Dermis blood vessel endothelial cell (primary cell): ENCODE data around the gene PLXND1. TPM values are rescaled to one million over a fixed set of nuclear protein-coding genes. Genes with fewer than 3 reads are reported as not detected.

ENCODE experiments used
- DNase-seq: peaks from one replicate; pipeline ENCODE4 v3.0.0; 2010
- total RNA-seq: library from RNA; depleted of rRNA; stranded (reverse); fragments of >200 nt; gene quantifications from 2 replicates; pipeline ENCODE4 v1.2.3, GENCODE V29; 2014

PLXND1 gene
- total RNA-seq, 1 donor from 2014 or later = 415 TPM

DNA sequence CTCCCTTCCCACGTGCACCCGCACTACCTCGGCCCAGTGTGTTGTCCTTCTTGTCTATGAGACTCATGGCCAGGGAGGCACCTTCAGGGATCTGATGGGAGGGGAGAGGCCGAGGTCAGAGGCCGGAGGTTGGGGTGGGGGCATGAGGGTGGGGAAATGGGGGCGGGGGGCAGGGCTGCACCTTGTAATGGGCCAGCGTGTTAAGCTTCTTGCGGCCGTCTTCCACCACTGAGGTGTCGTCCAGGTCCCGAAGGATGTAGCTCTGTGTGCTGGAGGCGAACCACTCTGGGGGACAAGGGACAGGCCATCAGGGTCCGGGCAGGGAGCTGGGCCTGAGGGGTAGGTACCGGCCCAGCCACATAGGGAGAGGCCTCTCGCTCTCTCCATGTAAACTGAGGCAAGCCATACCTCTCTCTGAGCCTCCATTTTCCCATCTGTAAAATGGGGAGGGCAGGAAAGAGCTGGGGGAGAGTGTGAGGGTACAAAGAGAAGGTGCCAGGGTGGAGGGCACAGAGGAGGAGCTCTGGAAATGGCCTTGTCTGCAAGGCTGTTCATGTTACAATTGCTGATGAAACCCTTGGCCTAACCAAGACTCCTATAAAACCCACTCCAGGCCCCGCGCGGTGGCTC, 44.7 kb downstream of the PLXND1 start:
- DNase-seq = no peak

DNA sequence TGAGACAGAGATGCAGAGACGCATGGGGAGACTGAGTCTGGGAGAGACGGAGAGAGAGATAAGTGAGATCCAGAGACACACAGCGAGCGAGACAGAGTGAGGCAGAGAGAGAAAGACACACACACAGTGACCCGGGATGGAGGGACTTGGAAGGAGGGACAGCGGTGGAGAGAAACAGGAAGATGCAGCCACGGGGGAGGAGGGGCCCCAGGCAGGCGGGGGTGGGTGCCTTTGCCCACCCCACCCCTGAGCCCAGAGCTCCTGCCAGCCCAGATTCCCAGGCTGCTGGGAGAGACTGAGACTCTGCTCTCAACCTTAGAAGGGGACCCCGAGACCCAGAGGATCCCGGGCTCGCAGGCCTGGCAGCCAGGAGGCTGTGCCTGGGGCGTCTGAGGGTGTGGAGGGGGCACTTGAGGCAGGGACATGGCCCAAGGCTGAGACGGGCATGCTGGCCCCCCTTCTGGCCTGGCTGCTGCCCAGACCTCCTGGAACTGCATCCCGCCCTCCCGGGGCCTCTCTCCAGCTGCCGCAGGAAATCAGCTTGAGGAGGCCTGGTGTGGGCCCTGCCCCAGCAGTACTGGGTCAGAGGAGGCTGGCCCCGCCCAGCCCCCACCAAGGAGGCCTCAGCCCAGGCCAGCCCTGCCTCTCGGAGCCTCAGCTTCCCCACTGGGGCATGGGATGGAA, 45.4 kb downstream of the PLXND1 start:
- peak; percentile 78 for DNase-seq

DNA sequence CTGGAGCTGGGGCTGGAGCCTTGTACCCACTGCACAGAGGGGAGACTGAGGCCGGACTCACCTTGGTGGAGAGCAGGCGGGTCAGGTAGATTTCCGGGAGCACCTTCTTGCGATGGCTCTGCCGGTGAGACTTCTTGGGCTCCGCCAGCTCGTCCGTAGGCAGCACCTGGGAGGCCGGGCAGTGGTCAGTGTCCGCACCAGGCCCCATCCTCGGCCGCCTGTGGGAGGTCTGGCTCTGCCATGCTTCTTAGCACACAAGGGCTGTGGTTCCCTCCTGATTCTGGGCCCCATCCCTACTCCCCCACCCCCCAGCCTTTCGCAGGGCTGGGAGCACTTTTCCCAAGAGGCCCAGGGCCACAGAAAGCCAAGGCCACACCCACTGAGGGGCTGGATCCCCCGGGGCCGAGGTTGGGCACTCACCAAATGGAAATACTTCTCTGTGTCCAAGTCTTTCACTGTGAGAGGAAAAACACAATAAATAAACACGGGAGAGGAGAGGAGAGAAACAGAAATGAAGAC, 46.1 kb downstream of the PLXND1 start:
- no peak for DNase-seq

- no peak for DNase-seq
Observed at GRCh38 chr3:129559565-129560079, 46.9 kb downstream of the PLXND1 start.

DNA sequence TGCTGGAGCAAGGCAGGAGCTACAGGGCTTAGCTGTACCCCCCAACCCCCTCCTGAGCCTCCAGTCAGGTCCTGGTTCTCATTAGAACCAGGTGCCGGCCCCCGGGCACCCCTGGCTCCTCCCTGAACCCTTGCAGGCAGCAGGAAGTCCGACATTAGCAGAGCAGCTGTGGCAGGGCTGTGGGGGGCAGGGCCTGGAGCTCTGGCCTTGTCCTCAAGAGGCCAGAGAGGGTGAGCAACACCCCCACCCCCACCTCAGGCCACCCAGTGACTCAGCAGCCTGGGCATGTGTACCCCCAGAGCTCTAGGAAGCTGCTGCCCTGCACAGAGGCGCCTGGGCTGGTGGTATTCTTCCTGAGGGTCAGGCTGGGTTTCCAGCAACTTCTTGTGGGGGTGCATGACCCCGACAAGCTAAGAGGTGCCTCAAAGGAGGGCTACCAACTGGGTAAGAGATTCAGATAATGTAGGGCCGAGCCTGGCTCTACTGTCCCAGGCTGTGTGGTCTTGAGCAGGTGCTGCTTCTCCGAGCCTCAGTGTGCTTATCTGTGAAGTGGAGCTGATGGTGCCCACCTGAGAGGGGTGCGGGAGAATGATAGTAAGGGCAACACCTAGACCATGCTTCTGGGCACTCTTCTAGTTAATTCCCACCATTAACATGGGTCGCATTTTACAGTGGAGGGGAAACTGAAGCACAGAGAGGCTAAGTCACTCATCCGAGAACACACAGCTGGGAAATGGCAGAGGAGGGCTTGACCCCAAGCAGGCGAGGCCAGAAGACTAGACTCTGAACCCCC, 47.5 kb downstream of the PLXND1 start:
- peak; percentile 72 for DNase-seq

GRCh38 chr3:129558081-129558771, 48.2 kb downstream of the PLXND1 start:
- no peak for DNase-seq

DNA sequence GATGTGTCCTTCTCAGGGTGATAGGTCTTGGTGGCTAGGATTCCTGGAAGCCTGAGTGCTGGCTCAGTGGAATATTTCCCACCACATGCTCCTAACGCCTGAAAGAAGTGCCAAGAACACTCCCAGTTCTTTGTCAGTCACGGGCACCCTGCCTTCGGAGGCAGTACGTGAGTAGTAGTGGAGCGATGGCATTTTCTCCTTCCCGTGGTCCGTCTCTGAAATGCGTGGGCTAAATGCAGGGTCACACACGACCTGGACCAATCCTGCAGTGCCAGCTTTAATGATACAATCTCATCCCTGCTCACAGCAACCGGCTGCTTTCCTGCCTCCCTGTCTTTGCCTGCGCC, 49.0 kb downstream of the PLXND1 start:
- DNase-seq = no peak

GRCh38 chr3:129556890-129557547, 49.5 kb downstream of the PLXND1 start:
- DNase-seq = no peak

DNA sequence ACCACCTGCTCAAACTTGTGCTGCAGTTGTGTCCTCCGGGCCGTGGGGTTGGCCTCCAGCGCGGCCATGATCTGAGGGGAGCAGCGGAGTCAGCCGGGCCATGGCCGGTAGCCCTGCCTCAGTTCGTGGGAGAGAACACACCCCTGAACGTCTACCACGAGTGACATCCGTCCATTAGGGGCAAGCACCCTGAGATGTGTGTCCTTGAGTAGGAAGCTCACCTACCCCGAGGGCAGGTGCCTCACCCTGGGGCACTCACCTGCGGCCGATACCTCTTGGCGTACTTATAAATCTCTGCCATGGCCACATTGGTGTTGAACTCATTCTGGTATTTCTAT, 50.1 kb downstream of the PLXND1 start:
- DNase-seq = no peak

DNA sequence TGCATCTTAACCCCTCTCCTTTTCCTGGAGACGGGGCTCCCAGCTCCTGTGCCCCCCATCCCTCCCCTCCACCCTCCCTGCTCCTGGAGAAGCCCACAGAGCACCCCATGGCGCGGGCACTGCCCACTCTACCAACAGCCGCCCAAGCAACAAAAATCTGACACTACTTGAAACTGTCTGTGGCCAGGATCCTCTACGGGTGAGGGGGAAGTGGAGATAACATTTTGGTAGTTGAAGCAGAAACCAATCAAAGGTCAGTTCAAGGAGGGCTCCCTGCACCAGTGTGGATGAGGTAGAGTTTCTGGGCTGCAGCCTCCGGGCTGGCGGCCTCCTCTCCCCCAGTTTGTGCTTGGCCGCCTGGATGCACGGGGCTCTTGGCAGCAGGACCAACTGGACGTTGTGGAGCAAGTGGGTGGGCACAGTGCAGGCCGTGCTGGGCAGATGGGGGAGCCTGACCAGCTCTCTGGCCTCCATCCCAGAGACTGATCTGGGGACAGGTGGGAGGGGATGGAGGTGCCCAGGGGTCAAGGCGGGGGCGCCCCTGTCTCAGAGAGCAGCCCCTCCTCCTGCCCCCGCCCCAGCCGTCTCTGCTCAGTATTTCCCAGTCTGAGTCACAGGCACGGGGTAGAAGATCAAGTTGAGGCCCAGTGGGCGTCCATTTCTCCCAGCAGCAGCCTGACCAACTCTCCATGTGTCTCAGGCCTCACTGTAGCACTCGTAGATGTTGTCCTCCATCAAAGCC, 50.7 kb downstream of the PLXND1 start:
- DNase-seq = no peak

DNA sequence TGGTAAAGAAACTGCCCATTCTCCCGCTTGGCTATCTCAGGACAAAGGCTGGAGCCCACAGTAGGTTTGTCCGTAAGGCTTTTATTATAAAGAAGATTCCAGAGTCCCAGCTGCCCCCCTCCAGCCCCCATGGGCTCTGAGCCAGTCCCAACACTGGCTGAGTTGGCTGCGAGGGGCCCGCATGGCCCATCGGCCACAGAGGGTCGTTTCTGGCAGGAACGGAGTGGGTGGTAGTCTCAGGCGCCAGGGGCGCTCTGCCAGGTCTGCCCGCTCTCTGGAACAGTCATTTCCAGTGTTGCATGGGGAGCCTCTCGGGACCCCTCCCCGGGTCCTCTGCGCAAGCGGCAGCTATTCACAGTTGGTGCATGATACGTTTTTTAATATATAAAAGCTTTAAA, 51.3 kb downstream of the PLXND1 start:
- no peak for DNase-seq

GRCh38 chr3:129554356-129555152, 51.9 kb downstream of the PLXND1 start:
- DNase-seq = peak; percentile 55

GRCh38 chr3:129553719-129554118, 52.8 kb downstream of the PLXND1 start:
- no peak for DNase-seq

- no peak for DNase-seq
Observed at GRCh38 chr3:129553171-129553570, 53.3 kb downstream of the PLXND1 start.

DNA sequence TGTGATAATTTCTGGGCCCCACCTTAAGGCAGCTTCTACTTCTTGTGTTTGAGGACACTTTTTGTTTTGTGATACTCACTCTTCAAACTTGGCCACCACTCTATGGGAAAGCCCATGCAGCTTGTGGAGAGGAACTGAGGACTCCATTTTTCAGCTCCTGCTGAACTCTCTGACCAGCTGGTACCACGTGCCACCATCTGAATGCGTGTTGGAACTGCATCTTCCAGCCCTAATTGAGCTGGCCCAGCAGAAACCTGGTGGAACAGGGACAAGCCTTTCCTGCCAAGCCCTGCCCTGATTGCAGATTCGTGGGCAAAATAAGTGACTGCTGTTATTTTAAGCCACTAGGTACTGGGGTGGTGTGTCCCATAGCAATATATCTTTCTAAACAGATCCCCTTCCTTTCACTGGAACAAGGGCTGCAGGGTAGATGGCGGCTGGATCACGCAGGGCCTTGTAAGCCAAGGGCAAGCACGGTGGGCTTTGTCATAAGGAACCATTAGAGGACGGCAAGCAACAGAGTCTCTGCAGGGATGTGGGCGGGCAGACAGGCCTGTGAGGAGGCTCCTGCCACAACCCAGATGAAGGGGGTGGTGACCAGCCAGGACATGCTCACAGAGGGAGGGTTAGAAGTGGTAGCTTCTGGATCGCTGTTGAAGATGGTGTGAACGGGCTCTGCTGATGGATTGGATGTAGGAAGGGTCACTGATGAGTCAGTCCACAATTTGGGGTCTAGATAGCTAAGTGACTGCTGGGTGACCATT, 54.0 kb downstream of the PLXND1 start:
- DNase-seq = peak; percentile 48

DNA sequence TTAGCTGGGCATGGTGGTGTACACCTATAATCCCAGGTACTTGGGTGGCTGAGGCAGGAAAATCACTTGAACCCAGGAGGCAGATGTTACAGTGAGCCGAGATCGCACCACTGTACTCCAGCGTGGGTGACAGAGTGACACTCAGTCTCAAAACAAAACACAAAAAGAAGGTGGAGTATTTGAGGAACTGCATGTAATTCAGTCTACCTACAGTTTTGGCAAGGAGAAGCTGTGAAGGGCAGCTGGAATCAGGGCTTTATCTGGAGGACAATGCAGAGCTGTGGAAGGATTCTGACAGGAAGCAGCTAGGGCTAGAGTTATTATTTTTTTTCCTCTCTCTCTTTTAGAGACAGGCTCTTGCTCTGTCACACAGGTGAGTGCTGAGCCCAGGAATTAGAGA, 56.7 kb downstream of the PLXND1 start:
- DNase-seq = no peak

DNA sequence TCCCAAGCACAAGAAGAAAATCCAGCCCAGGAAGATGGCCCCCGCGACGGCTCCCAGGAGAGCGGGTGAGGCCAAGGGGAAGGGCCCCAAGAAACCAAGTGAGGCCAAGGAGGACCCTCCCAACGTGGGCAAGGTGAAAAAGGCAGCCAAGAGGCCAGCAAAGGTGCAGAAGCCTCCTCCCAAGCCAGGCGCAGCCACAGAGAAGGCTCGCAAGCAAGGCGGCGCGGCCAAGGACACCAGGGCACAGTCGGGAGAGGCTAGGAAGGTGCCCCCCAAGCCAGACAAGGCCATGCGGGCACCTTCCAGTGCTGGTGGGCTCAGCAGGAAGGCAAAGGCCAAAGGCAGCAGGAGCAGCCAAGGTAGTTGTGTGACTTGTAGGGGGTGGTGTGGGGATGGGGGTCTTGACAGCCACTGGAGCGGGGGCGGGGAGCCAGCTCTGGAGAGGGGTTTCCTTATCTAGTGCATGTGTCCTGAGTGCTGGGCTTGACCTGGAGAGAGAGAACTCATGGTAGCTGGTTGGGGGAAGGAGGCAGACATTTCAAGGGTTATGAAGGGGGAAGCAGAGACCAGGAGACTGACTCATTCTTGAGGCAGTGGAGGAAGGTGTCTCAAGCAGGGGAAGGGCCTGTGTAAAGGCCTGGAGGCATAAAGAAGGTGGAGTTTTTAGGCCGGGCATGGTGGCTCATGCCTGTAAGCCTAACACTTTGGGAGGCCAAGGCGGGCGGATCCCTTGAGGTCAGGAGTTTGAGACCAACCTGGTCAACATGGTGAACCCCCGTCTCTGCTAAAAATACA, 57.3 kb downstream of the PLXND1 start:
- peak; percentile 55 for DNase-seq

GRCh38 chr3:129548104-129548965, 58.1 kb downstream of the PLXND1 start:
- no peak for DNase-seq
